Measurements from ENCODE around the gene ZG16.

- TF ChIP-seq POLR2A (IDR thresholded peaks at IDR 0.05) (no peak), CTCF (IDR thresholded peaks at IDR 0.05) (no peak)
Observed at GRCh38 chr16:29806099-29806579, 28.1 kb downstream of the ZG16 start, which contains the start of gene MAZ.
